AML-193 (cell line): ENCODE measurements around the gene TLE4.

ENCODE experiments used
- DNase-seq, 2 experiments: peaks; one replicate each; lab custom pipeline; 2025; lab: John Stamatoyannopoulos, UW

TLE4 gene

DNA sequence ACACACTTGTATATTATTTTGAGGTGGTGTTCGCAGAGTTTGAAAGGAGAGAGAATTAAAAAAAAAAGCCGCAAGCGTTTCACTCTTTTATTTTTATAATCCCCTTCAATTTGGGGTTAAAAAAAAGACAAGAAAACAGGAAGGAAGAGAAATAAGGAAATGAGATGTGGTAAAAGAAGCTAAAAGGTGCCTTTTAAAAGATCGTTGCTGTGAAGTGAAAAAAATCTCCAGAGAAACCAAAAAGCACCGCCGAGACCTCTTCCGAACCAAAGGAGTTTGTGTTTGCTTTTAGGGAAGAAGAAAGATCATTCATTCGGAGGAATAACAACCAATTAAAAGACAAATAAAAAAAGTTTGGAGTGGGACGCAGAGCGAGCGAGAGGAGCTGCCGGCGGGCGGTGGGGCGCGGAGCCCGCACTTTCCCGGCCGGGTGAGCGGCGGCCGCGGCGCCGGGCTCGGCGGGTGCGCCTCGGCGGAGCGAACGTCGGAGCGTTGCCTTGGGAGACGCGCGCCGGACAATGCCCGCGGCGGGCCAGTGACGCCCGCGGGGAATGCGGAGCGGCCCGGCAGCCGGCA lies 355 bp downstream of the TLE4 start:
- peak in 1 of 2 experiments; percentile 80 for DNase-seq

DNA sequence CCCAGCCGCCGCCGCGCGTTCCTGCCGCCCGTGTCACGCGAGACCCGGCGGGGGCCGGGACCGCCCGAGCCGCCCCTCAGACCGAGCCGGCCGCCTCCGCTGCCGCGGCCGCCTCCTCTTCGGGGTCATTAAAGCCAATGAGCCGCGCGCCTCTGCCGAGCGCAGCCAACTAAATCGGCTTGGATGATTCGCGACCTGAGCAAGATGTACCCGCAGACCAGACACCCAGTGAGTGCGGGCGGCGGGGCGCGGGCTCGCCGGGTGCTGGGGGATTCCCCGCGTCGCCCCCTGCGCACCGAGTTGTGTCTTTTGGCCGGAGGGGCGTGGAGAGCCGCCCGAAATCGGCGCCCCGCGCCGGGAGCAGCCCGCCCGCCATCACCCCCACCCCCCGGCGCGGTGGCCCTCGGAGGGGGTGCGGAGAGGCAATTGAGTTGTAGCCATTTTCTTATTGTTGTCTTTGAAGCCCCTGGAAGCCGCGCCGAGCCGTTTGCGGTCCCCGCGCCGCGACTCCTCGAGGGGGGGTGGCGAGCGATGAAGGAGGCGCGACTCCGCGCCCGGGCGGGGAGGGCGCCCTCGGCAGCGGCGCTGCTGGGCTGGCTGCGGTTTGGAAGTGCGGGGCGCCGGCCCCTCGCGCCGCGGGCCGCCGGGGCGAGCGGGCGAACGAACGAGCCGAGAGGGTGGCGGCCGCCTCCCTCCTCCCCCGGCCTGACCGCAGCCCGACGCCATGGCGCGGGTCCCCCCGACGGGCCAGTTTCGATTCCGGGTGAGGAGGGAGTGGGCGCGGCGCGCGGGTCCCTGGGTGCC lies 1.0 kb downstream of the TLE4 start:
- peak in 1 of 2 experiments; percentile 20 for DNase-seq

DNA sequence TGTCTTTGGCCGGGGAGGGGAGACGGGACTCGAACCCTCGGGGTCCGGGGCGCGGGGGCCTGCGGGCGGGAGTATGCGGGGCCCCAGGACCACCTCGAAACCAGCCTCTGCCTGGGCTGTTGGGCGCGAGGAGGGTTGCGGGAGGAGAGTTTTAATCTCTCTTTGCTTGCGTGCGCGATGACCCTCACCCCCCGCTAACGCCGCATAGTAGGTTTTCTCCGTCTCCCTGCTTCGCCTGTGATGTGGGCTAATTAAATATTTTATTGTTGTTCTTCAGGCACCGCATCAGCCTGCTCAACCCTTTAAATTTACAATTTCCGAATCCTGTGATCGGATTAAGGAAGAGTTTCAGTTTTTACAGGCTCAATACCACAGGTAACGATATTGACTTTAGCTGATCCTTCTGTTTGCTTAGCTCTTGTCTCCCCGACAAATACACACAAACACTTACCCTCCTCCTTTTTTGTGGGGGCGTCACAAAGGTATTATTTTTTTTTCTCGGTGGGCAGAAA lies 1.7 kb downstream of the TLE4 start:
- no peak for DNase-seq

DNA sequence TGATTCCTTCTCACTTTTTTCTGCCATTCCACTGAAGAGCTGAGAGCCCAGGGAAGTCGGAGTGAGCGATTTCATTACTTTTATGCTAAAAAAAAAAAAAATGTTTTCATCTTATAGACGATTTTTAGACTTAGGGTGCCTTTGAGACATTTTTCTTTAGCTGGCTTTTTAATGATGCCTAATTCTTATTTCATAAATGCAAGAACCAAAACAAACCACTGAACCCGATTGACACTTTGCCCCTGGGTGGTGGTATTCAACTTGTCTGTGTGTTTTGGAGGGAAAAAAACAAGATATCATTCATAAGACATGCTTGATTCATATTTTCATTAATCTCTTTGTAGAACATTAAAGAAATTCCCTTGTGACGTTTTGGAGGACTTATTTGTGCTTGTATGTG lies 2.4 kb downstream of the TLE4 start:
- DNase-seq, result no peak

DNA sequence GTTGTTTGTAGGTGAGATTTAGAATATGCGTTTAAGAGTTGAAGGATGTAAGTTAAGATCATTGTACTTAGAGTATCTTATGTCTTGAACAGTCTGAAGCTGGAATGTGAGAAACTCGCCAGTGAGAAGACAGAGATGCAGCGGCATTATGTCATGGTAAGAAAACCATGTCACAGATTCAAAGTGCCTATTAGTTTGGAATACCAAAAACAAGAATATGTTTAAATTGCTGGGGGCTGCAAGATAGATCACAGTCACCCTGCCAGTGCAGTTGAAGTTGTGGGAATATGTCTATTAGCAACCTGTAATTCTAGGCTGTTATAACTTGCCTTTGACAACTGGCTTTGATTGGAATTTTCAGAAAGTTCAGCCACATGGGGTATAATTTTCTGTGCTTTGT lies 3.0 kb downstream of the TLE4 start:
- DNase-seq, result no peak

DNA sequence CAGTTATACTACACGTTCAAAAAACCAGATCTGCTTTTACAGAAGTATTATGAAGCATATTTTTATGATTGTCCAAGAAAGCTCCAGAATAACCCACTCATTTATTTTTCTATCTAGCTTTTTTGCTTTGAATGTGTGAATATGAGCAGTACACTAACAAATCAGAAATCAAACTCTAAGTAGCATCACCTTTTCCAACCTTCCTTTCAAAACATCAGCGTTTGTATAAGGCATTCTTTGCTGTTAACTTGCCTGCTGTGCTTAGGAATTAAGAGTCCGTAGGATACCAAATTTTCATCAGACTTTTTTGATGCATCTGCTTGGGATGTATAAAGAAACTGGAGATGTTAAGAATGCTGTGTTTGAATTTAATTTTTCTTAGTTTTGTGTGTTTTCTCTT lies 3.8 kb downstream of the TLE4 start:
- DNase-seq, result no peak

DNA sequence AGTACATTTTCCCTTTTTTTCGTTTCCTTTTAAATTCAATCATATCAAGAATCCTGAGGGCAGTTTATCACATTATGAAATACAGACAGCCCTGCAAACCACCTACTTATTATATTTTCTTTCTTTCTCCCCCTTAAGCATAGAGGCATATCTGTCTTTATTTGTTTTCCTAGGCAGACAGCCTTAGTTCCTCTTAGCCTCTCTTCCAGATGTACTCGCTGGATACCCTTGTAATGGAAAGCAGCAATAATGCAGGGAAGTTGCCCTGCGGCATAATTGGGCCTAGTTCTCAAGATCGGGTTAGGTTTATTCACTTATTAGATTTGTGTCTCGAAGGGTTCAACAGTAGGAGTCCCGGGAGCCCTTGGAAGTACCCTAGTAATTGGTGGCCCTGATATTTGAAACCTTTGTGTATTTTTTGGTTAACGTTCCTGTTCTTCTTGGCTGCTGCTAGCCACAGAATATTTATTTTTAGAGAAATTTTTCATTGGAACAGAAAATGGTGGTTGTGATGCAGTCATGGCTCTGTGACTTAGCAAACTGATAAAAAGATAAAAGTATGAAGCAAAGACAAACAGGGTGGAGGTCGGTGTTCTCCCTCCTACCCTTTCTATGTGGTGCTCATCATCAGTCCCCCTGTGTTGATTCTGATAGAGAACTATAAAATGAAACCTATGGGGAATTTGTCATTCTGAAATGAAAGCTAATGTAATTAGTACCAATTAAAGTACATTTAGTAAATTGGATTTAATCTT lies 6.4 kb downstream of the TLE4 start:
- peak; percentile 31 to 41 for DNase-seq

DNA sequence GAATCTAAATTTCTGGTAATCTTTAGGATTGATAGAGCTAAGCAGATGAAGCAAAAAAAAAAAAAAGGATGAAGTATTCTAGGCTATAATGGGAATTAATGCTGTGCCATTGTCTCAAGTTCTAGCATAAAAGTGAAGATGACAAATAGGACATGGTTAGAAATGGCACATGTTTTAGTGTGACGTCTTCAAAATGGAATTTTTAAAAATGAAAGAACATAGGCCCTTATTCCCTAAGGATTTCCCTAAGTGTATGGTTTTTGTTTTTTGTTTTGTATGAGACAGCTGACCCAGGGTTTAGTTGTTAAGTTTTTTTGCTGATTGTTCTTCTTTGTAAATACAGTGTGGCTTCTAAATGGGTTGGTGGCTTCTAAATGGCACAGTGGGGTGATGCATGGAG lies 7.1 kb downstream of the TLE4 start:
- DNase-seq, result no peak

DNA sequence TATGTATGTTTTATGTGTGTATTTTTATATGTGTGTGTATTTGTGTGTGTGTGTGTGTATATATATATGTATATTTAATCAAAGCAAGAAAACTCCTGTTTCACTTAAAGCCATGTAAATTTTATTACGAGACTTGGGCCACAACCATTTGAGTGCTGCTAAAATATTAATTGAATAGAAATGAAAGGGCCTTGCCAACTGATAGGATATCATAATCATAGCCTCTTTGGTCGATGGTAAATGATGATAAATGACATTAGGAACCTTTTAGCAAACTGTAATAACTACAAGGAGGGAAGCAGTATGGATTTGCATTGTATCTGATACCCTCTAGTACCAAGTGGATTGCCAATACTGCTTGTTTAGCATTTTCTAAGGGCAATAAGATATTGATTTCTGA lies 7.9 kb downstream of the TLE4 start:
- DNase-seq, result no peak

DNA sequence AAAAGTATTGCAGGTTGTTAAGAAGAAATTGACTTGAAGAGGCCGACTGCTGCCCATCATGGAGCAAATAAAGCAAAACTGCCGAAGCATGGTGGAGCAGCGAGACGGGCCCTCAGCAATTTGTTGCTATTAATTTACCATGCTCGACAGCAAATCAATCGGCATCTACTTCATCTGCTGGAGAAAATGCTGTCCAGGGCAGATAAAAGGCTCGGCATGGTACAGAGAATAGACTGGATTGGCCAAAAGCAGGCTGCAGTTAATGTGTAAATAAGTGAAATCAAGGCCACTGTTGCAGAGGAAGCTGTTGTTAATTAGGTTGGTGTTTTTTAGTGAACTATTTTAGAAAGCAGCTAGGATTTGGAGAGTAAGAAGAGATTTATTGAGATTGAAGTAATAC lies 8.3 kb downstream of the TLE4 start:
- no peak for DNase-seq

DNA sequence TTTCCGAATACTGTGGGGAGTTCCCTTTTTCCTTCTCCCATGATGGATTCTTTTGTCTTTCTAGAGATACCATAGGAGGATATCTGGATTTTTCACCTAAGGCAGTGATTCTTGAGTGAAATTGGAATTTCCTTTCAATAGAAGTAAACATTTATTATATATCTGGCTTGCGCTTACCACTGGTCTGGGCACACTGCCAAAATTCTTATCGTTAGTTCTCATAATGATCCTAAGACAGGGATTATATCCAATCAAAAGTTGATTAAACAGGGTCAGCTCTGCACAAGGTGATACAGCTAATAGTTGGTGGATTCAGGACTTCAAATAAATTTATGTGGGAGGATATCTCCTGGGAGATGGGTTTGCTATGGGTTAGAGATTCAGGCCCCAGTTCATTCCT lies 9.6 kb downstream of the TLE4 start:
- DNase-seq, result no peak

DNA sequence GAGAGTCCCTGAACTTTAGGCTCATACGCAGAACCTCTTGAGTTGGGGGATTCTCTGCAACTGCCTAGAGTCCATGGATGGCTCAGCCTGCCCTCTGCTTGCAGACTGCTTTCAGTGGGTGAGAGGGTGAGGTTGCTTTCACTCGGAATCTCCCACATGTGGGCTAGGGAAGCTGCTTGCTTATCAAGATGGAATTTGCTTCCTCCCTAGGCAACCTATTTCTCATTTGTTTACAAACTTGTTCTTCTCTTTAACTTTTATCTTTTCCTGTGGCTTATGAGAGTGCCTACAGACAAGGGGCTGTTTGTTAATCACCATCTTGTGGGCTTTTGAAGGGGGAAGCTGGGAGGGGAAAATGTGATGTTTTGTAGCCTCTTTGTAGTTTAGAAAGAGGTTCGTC lies 10.0 kb downstream of the TLE4 start:
- DNase-seq, result no peak

DNA sequence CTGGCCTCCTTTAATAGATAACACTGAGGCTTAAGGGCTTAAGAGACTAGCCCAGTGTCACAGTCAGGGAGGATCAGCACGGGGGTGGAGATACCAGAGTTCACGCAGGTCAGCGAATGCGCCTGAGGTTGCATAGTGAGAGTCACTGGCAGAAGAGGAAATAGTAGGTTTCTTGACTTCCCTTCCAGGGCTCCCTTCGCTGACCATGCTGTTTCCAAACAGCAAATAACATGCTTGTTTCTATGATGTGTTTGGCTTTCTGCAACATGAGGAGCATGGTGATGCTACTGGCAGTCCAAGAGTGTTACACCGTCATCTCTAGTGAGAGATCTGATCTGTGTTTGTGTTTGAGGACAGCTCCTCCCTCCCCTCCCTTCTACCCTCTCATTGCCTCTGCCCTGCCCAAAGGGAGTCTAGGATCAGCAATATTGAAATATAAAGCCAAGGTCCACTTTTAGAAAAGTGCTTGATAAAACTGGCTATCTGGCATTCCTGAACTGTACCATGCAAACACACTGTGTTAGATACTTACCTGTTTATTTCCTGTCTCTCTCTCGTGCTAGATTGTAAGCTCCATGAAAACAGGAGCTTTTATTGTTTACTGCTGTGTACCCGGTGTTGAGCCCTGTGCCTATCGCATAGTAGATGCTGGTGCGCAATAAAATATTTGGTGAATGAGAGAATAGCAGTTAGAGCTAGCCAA lies 12.3 kb downstream of the TLE4 start:
- peak; percentile 93 to 96 for DNase-seq

DNA sequence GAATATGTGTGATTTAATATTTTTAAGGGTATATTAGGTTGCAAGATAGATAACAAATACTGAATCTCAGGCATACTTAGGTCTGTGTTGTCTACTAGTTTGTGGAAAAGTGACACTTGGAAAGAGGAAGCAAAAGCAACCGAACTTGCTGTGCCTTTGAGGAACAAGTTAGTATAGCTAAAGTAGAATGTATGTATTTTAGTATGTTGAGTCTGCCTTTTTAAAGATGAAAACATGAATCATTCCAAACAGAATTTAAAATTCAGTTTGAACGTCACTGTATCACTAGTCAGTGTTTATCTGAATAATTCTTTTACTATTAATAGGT lies 12.9 kb downstream of the TLE4 start:
- DNase-seq, result peak; percentile 56 to 64

DNA sequence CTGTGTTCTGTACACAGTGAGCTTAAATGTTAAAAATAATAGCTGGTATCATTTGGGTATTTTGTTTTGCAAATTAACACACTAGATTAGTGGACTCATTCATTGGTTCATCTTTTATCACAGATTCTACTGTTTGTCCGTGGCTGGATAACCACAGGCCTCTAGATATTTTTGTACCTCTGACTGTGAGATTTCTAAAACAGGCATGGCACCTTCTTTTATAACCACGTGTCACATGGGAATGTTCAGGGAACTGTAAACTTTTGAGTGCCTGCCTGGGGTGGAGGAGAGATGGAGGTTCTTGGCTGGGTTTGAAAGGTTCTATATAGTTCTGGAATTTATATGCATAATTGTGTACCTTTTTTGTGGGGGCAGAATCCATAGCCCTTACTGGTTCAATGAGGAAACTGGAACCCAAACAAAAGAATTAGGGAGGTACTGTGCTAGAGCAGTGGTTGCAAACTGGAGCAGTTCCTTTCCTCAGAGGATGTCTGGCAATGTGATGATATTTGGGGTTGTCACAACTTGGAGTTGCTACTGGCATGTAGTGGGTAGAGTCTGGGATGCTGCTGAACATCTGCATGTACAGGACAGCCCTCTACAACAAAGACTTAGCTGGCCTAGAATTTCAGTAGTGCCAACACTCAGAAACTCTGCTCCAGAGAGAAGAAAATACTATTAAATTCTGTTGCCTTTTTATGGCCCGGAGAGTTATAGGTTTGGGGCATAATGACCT lies 16.9 kb downstream of the TLE4 start:
- no peak for DNase-seq

DNA sequence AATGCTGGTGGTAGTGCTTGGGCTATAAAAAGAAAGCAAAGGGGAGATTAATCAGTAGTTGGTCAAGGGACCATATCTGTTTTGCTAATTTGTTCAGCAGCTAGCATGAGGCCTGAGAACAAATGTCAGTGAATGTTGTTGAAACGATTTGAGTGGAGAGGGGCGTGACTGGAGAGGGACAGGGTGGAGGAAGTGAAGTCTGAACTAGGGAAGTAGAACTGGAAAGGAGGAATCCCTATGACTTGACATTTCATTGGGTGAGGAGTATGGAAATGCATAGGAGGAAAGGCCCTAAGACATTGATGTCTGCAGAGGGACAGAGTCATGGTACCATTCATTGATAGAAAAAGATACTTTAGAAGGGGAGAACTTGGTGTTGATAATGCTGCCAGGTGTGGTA lies 19.7 kb downstream of the TLE4 start:
- DNase-seq, result no peak

DNA sequence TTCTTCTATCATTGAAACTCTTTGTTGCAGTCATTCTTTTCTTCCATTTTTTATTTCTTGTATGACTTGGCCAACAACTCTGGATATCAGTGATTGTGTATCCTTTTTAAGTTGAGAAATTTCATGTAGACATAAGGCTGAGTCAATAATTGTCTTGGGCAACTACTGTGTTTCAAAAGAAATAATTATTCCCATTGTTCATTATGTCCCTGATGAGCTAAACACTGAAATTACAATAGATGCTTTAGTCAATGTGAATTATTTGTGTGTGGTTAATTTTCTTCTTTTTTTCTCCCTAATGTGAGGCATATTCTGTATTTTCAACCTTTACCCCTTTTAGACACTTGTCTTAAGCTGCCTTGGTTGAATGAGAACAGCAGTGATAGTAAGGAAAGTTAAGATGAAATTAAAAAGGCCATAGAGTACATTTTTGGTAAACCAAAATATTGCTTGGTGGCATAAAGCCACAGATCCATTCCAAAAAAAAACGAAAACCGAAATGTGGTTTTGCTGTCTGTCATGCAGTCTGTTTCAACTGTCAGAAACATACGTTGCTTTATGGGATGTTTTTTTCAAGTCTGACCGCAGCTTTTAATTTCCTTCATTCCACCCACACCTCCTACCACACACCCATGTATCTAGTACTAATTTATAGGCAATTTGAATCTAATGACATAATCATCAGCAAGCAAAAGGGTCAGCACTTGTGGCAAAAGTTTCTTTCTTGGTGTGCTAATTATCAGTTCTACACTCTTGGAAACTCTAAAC lies 21.1 kb downstream of the TLE4 start:
- DNase-seq, result peak; percentile 40 to 48

DNA sequence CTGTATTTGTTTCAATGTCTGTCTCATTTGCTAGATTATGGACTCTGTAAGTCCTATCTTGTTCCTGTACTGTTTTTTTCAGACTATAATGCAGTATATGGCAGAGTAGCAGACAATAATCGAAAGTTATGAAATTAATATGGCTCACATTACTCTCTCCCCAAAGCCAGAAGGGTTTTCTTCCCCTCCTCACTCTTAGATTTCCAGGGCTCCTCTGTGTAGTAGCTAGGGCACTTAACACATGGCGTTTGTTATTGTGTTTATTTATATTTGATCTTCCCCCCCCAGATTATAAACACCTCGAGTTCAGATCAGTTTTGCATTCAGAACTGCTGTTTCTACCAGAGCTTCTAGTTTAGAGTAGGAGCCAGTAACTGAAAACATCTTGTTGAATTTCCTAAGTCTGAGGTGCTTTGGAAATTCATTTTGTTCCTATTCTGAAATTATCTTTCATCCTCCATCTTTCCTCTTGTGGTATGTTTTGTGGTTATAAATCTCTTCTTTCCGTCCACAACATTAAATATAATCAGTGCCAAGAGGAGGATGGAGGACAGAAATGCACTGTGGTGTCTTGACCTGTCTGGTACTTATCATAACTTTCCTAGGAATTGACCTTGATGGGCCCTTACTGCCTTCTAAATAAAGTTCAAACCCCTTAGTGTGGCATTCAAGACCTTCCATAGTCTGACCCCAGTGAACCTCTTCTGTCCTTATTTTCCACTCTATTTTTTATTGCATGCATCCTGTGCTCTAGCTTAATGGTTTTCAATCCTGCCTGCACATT lies 27.0 kb downstream of the TLE4 start:
- no peak for DNase-seq

DNA sequence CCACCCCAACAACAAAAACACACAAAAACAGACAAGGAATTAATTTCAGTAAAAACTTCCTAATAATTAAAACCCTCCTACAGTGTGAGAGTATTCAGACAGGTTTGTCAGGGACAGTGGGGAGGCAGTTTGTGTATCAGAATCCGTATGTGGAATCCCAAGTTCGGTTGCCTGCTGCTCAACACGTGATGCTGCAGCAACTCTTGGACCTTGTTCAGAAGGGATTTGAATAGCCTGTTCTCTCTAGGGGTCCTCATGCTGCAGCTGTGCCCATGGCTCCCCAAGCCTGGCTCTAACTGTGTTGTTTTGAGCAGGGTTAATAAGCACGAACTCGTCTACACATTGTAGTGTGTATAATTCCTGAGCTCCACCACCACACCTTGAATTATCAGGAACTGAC lies 28.7 kb downstream of the TLE4 start:
- DNase-seq, result no peak

DNA sequence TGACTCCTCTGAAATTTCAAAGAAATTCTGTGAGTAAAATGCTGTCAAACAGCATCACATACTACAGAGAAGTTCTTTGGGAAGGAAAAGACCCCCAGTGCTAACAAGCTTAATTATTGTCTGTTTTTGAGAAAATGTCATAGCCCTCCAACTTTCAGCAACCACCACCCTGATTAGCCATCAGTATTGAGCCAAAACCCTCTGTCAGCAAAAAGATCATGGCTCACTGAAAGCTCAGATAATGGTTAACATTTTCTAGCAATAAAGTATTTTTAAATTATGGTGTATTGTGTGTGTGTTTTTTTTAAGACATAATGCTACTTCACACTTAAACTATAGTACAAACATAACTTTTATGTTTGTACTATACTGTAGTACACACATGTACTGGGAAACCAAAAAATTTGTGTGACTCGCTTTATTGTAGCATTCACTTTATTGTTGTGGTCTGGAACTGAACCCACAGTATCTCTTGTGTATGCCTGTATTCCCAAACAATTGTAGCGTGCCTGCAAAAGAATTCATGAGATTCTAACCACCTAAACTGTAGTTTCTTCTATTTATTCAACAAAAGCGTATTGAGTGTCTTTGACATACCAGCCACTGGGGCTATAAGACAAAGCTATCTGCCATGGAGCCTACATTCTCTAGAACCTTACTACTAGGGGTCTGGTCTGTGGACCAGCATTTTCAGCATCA lies 31.6 kb downstream of the TLE4 start:
- no peak for DNase-seq
